GM13976 (cell line): ENCODE results near the gene NDUFV1.
"Not testable (repeated sequence)": the region's sequence is repeated elsewhere in the genome, so short reads cannot be mapped to it uniquely, and the experiment has no call there.

Experiments
- DNase-seq: peaks from one replicate; pipeline ENCODE4 v3.0.0; 2012; ENCODE audit warnings: low spot score
- in situ Hi-C: fragments of 300-500 bp; cut with MboI; formaldehyde crosslinking; loops from one replicate; pipeline ENCODE4 v1.12.0; 2022; ENCODE audit warnings: low sequenced_read_pairs, mixed read lengths, inconsistent platforms; ENCODE audit not compliant: unreplicated experiment
- TF ChIP-seq, protein P1 (sequence below): IDR thresholded peaks from 2 replicates; pipeline ENCODE4 v1.5.1; 2012; ENCODE audit warnings: borderline replicate concordance, mild to moderate bottlenecking; ENCODE audit not compliant: insufficient read depth; ENCODE audit errors: extremely low read depth, missing control alignments, control extremely low read depth

Gene NDUFV1

DNA sequence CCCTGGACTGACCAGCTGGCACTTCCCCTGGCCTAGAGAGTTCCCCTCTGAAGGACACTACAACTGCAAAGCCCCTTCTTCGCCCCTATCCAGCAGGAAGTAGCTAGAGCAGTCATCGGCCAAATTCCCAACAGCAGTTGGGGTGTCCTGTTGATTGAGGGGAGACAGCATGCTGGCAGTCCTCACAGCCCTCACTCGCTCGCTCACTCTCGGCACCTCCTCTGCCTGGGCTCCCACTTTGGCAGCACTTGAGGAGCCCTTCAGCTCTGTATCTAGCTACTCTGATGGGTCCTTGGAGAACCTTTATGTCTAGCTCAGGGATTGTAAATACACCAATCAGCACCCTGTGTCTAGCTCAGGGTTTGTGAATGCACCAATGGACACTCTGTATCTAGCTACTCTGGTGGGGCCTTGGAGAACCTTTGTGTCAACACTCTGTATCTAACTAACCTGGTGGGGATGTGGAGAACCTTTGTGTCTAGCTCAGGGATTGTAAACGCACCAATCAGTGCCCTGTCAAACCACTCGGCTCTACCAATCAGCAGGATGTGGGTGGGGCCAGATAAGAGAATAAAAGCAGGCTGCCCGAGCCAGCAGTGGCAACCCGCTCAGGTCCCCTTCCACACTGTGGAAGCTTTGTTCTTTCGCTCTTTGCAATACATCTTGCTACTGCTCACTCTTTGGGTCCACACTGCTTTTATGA lies 19.5 kb downstream of the NDUFV1 start:
- in situ Hi-C loops, DNase-seq: not testable (repeated sequence)

DNA sequence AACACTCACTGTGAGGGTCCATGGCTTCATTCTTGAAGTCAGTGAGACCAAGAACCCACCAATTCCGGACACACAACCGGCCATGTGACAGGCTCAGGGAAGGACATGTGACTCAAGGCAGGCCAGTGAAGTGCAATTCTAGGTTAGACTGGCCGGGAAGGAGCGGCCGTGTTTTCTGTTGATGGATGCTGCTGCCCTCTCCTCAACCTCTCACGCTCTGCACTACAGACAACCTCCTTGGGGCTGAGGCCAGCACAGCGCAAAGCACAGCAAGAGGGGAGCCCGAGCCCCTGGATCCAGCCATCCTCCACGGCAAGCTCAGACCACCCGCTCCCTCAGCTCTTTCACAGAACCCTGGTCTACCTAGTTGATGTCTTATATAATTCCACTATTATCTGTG lies 20.2 kb downstream of the NDUFV1 start:
- no peak for DNase-seq
- TF ChIP-seq, protein P1, sequence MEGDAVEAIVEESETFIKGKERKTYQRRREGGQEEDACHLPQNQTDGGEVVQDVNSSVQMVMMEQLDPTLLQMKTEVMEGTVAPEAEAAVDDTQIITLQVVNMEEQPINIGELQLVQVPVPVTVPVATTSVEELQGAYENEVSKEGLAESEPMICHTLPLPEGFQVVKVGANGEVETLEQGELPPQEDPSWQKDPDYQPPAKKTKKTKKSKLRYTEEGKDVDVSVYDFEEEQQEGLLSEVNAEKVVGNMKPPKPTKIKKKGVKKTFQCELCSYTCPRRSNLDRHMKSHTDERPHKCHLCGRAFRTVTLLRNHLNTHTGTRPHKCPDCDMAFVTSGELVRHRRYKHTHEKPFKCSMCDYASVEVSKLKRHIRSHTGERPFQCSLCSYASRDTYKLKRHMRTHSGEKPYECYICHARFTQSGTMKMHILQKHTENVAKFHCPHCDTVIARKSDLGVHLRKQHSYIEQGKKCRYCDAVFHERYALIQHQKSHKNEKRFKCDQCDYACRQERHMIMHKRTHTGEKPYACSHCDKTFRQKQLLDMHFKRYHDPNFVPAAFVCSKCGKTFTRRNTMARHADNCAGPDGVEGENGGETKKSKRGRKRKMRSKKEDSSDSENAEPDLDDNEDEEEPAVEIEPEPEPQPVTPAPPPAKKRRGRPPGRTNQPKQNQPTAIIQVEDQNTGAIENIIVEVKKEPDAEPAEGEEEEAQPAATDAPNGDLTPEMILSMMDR: no peak
- in situ Hi-C loops: no loop called here

DNA sequence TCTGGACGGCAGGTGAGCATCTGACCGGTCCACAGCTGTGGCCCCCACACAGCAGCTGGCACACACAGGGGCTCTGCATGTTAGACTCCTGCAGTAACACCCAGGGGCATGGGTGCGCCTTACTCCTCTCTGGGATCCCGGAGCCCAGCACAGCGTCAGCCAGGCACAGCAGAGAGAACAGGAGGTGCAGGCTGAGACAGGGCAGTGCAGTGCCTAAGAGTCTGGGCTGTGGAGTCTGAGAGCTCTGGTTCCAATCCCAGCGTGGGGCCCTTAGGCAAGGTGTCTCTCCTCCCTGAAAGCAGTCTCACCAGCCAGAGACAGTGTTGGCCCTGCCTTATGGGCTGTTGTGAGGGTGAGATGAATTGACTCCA lies 20.7 kb downstream of the NDUFV1 start:
- in situ Hi-C loops: no loop called here
- DNase-seq: no peak
- TF ChIP-seq, protein P1: no peak

DNA sequence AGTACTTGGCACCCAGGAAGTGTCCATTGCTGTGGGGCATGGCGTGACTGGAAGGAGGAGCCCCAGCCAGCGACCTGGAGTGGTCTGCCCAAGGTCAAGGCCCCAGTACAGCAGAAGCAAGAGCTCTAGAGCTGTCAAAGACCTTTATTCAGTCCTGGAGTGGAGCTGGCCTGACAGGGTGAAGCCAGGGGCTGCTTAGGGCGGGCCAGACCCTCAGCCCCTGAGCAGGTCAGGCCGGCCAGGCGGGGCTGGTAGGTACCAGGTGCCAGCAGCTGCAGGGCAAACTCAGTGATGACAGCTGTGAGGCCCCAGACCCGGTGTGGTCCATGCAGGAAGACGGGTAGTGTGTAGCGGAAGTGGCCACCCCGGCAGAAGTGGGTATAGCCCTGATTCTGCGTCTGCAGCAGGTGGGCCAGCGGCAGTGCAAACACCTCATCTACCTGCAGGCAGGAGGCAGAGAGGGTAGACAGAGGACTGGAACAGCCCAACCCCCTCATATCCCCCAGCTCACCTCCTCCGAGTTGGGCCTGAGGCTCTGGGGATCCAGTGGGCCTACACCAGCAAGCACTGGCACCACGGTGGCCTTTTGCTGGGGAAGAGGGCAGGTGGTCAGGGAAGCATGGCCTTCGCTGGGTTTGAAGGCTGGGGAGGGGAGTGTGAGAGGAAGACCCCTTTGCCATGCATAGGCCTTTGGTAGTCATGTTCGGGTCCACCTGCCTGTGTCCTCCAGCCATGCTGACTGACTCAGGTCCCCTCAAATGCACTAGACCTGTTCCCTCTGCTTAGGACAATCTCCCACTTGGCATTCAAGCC lies 21.3 kb downstream of the NDUFV1 start:
- in situ Hi-C loops: no loop called here
- TF ChIP-seq, protein P1: no peak
- DNase-seq: no peak

DNA sequence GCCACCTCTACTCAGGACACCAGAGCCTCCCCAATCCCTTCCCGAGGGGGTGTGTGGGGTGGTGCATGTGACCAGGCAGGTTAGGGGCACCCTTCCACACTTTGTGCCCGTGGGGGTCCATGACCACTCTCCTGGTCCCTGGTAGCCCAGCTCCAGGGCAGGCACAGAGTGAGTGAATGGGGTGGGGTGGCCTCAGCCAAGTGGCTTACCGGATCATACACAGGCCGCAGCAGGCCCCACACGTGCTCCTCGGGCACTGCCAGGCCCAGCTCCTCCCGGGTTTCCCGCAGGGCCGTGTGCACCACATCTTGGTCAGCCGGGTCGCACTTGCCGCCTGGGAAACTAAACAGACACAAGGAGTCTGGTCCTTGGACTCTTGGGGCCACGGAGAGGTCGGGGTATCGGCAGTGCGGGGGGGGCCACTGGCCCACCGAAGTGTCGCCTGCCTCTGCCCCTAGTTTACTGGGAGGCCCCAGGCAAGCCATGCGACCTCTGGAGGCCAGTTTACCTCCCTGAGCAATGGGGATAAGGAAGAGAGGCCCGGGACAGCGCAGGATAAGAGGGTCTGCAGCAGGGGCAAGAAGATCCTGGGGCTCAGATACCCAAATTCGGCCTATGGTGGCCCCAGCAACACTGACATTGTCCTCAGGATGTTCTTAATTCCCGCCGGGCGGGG lies 22.1 kb downstream of the NDUFV1 start:
- TF ChIP-seq, protein P1: no peak
- in situ Hi-C loops: no loop called here
- no peak for DNase-seq

DNA sequence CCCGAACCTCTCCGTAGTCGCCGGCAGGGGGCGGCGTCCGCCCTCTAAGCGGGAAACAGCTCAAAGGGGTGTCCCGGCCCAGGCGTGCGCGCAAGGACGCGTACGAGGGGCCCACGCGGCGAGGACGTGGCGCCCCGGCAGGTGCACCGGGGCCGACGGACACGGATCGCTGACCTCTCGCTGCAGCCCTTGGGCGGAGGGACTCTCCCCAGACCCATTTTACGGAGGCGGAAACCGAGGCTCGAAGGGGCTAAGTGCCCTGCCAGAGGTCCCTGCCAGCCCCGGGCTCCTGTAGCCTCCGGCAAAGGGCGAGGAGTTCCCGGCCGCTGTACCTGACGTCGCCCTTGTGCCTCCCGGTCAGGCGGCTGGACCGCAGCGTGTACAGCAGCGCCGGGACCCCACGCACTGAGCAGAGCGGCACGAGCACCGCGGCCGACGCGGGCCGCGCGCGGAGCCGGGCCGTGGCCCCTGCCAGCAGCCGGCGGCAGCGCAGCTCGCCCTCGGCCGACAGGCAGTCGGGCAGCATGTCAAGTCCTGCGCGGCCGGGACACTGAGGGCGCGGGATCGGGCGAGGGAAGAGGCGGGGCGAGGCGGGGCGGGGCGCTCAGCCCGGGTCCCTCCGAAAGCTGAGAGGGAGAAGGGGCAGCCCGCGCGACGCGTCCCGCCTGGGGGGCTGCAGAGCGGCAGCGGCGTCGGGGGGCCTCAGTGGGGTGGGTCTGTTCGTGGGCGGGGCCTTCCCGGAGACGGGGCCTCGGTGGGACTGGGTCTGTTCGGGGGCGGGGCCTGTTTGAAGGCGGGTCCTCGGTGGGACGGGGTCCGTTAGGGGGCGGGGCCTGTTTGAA lies 22.9 kb downstream of the NDUFV1 start, which contains the start of gene NUDT8:
NUDT8 (minus strand) TSS at position 552 of the 842 bp plus-strand sequence; CDS start at position 526, 26 bp downstream.
- DNase-seq: peak; percentile 90
- TF ChIP-seq, protein P1: peak; percentile 87
- in situ Hi-C loops: loop anchor here (10.0 kb wide), 1 partner anchor 75 kb away; no protein-coding TSS in a partner anchor
